NCI-H1930 (cell line): ENCODE results near the gene HHIPL1.
"Not testable (repeated sequence)": the region's sequence is repeated elsewhere in the genome, so short reads cannot be mapped to it uniquely, and the experiment has no call there.

Source experiments
- DNase-seq, 2 experiments: peaks; one replicate each; lab custom pipeline; 2025; lab: John Stamatoyannopoulos, UW

The HHIPL1 gene

DNA sequence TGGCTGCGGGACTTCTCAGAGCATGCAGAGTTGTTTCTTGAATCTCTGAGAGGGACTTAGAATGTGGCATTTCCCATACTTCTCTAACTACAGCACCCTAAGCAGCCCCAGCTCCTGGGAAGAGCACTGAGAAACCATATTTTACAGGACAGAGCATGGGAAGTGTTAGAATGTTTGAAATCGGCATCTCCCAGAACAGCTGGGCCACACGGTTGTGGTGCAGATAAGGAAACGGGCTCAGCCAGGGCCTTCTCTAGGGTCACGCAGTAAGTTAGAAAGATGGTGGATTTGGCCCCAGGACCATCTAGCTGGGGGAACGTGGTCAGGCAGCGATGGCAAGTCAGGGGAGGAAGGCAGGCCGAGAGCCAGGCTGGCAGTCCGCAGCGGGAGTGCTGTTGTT, 10.5 kb upstream of the HHIPL1 start:
- no peak for DNase-seq

DNA sequence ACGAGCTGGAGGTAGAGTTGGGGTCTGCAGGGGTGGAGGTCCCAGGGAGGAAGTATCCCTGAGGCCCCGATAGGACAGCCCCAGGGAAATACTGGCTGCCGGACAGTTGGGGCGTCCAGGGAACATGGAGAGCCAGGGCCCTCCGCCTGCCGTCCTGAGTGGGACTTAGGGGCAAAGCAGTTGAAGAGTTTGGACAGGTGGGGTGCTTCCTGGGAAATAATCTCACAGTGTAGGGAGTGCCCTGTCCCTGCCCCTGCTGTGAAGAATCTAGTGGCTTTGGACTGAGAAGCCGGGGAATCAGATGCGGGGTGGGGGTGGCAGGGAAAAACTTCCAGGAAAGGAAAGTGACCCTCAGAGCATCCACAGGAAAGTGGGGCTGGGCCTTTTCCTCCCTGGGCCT, 9.8 kb upstream of the HHIPL1 start:
- no peak for DNase-seq

DNA sequence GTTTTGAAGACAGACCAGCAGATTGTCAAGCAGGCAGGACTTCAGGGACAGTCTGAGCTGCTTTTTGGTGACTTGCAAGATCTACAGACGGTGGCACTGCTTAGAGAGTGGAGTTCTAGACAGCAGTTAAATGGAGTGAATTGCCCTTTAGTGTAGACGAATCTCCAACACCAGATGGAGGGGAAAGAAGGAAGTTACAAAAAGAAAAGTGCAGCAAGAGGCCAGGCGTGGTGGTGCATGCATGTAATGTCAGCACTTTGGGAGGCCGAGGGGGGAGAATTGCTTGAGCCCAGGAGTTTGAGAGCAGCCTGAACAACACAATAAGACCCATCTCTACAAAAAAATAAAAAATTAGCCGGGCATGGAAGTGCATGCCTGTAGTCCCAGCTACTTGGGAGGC, 8.4 kb upstream of the HHIPL1 start:
- DNase-seq, result no peak

DNA sequence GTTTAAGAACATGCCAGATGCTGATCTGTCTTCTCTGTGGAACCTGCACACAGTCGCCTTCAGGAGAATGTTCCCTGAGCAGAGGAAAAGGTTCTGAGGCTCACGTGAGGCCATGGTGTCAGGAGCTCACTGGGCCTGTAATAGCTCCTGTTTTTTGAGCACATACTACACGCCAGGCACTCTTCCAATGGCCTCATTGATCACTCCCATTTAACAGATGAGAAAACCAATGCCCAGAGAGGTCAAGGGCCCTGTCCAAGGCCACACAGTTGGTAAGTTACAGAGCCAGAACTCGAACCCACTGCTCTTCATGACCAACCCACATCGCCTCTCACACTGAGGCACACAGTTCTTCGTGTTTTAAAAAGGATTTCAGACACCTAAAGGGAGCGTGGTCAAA, 7.3 kb upstream of the HHIPL1 start:
- DNase-seq, result no peak

DNA sequence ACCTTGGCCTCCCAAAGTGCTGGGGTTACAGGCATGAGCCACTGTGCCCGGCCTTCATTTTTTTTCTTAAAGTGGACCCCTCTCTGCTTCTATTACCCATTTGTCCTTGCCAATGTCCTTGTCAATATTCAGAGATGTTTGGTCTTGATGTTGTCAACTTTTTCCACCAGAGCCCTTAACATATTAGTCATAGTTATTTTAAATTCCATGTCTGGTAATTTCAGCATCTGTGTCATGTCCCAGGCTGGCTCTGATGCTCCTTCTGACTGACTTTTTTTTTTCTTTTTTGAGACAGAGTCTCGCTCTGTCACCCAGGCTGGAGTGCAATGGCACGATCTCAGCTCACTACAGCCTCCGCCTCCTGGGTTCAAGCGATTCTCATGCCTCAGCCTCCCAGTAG, 2.2 kb upstream of the HHIPL1 start:
- not testable (repeated sequence) for DNase-seq

DNA sequence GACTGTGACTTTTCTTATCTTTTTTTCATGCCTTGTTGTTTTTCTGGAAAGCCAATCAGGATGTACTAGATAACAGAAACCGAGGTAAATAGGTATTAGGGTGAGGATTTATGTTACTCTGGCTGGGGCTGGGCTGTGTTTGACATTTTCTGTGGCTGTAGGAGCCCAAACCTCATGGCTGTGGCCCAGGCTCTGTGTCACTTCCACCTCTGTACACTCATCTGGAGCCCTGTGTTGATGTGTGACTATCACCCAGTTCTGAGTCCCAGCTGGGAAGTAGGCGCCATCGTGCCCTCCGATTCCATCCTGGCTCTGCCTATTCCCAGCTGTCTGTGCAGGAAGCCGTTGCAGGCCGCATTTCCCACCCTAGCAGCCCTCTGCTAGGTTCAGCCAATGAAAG, 1.6 kb upstream of the HHIPL1 start:
- DNase-seq, result no peak

DNA sequence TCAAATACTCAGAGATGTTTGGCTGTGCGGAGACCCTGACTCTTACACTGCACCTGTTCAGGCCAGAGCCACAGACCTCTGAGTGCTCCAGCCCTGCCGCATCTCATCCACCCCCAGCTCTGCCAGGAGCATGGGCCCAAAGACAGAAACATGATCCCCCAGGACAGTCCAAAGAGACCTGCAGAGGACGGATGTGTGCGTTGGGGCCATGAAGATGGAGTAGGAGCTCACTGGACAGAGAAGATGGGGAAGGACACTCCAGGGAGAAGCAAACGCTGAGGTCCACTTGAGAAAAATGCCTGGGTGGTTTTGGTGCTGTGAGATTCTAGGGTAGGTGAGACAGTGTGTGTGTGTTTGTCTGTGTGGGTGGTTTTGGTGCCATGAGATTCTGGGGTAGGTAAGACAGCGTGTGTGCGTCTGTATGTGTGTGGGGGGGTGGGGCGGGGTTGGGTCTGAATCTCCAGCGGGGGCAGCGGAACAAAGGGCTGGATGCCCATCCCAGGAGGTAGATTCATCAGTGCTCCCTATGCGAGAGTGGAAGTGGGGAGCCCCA, 818 bp upstream of the HHIPL1 start:
- no peak for DNase-seq

DNA sequence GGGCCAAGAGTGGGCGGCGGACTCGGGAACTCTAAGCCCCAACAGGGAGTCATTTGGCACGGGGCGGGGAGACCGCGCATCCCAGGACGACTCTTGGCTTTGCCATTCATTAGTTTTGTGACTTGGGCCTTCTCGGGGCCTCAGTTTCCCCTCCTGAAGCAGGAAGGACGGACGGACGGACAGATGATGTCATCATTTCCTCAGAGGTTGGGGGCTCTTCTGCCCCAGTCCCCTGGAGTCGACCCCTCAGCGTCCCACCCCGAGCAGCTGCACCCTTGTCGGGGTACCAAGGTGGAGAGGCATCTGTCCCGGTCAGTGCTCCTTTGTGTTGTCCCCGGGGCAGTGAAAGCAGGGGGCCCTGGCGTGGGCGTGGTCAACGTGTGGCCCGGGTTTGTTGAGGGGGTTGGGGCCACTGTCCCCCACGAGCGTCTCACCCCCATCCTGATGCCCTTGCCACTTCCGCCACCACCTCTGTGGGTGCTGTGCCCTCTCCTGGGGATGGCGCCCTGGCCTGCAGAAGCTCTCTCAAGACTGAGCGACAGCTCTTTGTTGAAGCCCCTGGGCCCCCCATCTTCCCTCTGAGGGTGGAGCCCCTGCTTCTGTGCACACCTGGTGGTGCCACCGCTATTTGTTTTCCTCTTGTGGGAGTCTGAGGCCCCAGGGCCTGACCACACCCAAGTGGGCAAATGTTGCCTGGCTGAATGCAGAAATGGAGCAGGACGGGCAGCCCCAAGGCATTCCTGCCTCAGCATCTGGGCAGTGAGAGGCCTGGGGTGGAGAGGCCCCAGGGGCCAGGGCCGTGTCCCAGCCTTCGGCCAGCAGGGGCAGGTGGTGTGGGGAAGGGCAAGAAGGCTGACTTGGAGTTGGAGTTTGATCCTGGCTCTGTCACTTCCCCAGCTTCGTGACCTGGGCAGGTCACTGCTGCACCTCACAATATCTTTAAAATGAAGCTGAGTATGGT, 896 bp downstream of the HHIPL1 start:
- no peak for DNase-seq

DNA sequence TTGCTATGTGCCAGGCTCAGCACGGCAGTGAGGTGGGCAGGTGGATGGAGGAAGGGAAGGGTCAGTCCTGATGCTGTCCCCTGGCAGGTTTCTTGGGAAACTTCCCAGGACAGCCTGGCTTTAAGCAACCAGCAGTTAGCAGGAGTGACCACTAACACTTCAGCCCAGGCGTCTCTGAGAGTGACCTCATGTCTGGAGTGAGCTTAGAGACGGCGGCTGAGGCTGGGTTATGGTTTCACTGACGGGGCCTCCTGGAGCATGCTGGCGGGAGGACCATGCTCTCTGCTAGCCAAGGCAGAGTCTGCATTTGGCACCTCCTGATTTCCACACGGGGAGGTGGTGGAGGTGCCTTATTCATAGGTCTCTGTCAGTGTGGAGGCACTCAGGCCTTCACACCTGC, 2.5 kb downstream of the HHIPL1 start:
- DNase-seq, result no peak

DNA sequence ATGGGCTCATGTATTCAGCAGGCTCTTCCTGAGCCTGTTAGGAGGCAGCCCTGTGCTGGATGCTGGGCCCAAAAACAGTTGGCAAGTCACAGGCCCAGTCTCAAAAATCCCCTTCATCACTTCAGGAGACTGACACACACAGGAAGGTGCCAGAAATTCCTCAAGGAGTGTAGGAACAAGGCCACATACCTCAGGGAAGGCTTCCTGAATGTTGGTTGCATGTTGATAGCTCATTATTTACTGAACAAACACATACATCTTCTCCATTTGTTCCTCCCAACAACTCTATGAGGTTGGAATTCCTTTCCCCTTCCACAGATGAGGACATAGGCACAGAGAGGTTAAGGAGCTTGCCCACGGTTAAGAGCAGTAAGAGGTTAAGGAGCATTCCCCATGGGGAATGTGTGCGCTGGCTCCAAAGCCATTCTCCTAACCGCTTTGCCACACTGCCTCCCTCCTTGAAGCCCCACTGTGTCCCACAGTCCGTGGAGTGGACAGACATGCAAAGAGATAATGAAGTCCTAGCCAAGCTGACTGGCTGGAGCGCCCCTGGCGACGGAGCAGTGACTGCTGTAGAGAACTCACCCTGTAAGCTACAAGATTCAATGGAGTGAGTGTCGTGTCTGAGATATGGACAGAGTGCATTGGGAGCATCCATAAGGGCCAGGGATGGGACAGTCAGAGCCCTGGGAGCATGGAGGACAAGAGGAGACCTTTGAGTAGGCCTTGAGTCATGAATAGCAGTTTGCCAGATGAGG, 3.3 kb downstream of the HHIPL1 start:
- DNase-seq, result no peak

DNA sequence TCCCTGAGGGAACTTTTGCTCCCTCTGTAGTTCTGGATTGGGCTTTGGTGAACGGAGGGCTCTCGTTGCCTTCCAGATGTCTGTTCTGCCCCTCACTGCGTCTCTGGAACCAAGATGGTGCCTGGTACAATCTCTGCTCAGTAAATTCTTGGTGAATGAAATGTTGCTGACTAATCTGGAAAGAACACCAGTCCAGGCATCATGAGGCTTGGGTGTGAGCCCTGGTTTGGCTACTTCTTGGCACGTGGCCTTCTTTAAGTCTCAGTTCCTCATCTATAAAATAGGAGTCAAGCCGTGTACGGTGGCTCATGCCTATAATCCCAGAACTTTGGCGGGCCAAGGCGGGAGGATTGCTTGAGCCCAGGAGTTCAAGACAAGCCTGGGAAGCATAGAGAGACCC, 4.3 kb downstream of the HHIPL1 start:
- DNase-seq, result no peak

DNA sequence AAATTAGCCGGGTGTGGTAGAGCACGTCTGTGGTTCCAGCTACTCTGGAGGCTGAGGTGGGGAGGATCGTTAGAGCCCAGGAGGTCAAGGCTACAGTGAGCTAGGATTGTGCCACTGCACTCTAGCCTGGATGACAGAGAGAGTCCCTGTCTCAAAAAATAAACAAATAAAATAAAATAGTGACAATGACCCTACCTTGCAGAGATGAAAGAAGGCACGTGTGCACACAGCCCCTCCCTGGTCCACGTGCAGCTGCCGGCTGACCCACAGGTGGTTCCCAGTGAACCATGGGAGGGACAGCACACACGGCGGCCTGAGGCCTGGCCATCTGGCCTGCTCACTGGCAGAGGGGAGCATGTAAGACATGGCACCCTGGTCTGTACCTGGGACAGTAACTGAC, 4.7 kb downstream of the HHIPL1 start:
- no peak for DNase-seq

DNA sequence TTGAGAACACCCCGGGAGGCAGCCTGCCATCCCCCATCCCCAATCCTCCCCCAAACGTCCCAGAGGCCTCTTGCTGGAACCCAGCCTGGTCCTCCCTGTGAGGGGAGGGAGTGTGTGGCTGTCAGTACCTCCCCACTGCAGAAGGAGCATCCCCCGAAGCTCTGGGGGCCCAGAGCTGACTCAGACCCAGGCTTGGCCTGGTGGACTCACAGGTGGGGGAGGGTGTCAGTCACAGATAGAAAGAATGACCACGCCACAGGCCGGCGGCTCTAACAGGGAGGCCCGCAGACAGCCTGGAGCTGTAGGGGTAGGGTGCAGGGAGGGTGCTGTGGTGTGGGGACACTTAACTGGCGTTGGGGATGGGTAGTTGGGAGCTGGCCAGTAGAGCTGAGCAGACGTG, 5.3 kb downstream of the HHIPL1 start:
- DNase-seq, result no peak

DNA sequence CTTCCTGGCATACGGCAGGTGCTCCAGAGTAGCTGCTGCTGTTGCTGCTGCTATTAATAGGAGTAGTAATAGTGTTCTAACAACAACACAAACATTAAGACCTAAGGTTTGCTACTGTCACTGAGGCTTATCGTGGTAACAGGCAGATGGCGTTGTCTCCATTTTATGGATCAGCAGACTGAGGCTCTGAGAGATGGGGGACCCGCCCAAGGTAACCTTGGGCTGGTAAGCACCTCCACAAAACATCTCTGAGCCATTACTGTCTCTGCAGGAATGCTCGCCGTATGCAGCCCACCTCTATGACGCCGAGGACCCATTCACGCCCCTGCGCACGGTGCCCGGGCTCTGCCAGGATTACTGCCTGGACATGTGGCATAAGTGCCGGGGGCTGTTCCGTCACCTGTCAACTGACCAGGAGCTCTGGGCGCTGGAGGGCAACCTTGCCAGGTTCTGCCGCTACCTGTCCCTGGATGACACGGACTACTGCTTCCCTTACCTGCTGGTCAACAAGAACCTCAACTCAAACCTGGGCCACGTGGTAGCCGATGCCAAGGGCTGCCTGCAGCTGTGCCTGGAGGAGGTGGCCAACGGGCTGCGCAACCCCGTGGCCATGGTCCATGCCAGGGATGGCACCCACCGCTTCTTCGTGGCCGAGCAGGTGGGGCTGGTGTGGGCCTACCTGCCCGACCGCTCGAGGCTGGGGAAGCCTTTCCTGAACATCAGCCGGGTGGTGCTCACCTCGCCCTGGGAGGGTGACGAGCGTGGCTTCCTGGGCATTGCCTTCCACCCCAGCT, 7.2 kb downstream of the HHIPL1 start:
- no peak for DNase-seq

DNA sequence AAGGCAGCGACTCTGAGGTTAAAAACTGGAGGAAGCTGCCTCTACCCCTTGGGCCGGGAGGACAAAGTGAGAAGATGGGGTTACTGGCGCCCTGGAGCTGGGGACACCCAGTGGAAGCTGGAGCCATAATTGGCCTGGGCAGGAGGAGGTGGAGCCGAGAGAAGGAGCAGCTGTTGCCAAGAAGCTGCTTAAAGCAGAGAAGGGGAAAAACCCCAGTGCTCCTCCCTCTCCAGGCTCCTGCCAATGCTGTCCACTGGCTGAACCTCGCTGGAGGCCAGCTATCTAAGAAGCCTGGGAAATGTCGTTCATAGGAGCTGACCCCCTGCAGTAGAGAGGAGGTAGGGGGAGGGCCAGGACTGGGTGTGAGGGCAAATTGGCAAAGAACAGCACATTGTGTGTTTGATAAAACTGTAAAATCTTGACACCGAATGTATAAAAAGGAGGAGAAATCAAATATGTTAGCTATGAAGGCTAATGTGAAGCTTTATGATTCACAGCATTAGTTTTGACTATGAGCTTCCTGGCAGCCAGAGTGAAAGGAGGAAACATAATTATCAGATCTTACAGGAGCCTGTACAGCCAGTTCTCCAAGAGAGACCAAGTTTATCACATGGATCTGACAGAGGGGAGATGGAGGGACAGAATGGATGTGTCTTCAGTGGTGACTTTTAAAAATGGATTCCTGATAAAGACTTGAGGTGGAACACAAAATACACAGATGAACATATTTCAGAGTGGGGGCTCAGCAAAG, 9.5 kb downstream of the HHIPL1 start:
- DNase-seq, result no peak

DNA sequence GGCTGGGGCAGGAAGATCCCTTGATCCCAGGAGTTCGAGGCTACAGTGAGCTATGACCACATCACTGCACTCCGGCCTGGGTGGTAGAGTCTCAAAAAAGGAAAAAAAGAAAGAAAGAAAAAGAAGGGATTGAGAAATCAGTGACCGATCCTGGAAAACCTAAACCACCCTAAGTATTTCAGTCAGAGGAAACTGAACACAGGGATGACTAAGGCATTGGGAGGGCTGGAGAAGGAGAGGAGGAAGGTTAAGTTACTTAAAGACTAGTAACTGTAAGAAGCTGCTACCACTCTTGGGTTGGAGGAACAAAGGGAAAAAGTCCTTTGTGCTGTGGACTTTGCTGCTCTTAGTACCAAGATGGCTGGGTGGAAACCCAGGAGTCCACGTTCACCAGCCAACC, 10.6 kb downstream of the HHIPL1 start:
- no peak for DNase-seq

DNA sequence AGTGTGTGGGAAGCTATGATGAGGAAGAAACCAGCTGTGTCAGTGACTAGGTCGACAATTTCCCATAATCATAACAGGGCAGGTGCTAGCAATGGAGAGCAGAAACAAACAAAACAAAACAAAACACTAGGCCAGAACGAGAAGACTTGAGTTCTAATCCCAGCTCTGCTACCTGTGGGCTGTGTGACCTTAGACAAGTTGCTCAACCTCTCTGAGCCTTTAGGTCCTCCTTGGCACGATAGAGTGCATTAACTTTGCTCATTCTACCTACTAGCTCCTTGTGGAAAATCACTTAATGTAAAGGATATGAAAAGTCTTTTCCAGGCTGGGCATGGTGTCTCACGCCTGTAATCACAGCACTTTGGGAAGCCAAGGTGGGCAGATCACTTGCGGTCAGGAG, 11.2 kb downstream of the HHIPL1 start:
- DNase-seq, result no peak

DNA sequence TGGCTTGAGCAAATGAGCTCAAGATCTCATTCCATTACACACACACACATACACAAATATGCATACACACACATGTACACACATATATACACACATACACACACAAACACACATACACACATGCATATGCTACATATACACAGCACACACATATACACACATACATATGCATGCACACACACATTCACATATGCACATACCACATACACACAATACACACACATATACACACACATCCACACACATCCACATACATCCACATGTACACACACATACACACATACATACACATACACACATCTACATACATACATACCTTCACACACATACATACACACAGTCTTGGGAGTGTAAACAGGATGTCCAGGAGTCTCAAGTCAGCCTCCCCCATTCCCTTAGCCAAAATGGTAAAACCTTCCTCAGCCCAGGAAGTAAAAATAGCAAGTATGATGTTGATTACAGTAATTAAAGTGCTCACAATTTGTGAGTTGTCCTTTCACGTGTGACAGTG, 12.8 kb downstream of the HHIPL1 start:
- no peak for DNase-seq

DNA sequence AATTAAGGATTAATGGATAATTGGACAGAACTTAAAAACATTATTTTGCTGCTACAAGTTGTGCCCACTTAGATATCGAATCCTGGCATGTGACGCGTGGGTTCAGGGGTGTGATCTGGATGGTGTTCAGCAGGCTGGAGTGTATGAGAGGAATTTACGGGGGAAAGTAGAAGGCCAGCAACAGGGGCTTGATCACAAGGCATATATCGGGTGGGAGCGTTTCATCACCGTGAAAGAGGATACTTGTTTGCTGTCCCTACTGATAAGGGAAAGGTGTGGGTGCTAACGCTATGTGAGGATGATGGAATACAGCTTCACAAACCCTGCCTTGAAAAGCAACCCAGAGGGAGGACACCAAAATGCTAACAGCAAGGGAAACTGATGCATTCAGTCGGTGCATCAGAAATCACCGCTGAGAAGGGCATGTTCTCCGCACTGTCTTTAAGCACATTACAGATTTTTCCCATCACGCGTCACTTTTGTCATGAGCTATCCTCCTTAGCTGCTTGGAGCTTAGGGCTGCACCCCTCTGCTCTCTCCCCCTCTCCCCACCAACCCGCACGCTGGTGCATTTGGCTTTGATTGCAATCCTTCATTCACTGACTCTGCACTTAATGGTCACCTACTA, 13.4 kb downstream of the HHIPL1 start:
- no peak for DNase-seq

DNA sequence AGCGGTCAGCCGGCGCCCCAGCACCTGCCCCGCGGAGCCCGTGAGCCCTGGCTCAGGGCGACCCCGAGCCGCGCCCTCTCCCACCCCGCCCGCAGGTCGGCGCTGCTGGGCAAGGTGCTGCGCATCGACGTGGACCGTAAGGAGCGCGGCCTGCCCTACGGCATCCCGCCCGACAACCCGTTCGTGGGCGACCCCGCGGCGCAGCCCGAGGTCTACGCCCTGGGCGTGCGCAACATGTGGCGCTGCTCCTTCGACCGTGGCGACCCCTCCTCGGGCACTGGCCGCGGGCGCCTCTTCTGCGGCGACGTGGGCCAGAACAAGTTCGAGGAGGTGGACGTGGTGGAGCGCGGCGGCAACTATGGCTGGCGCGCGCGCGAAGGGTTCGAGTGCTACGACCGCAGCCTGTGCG, 14.4 kb downstream of the HHIPL1 start:
- DNase-seq, result no peak
